GM18861 (cell line): ENCODE results near the gene STN1.

Experiments used
- ATAC-seq: cut with Tn5 transposase; IDR thresholded peaks from one replicate; pipeline ENCODE4 v1.9.1; 2021; ENCODE audit not compliant: unreplicated experiment

The STN1 gene

GRCh38 chr10:103895411-103896186, 22.4 kb downstream of the STN1 start:
- no peak for ATAC-seq

GRCh38 chr10:103894441-103894864, 23.5 kb downstream of the STN1 start:
- ATAC-seq, result no peak

GRCh38 chr10:103893817-103894216, 24.2 kb downstream of the STN1 start:
- ATAC-seq, result no peak

- no peak for ATAC-seq
These were observed 25.8 kb downstream of the STN1 start for GRCh38 chr10:103892181-103892580.

GRCh38 chr10:103890688-103891087, 27.3 kb downstream of the STN1 start:
- no peak for ATAC-seq

GRCh38 chr10:103890194-103890658, 27.8 kb downstream of the STN1 start:
- ATAC-seq, result no peak

GRCh38 chr10:103889121-103889720, 28.8 kb downstream of the STN1 start:
- ATAC-seq, result no peak

- peak; percentile 49 for ATAC-seq
These were observed 29.7 kb downstream of the STN1 start for GRCh38 chr10:103888113-103888841.

- no peak for ATAC-seq
These were observed 32.4 kb downstream of the STN1 start for GRCh38 chr10:103885617-103886016.

- no peak for ATAC-seq
These were observed 33.3 kb downstream of the STN1 start for GRCh38 chr10:103884681-103885139.

GRCh38 chr10:103882285-103883007, 35.5 kb downstream of the STN1 start:
- ATAC-seq, result no peak

GRCh38 chr10:103881416-103882284, 36.3 kb downstream of the STN1 start:
- no peak for ATAC-seq

GRCh38 chr10:103879831-103880230, 38.2 kb downstream of the STN1 start:
- no peak for ATAC-seq

- no peak for ATAC-seq
These were observed 38.6 kb downstream of the STN1 start for GRCh38 chr10:103879409-103879808.

GRCh38 chr10:103877861-103878260, 40.1 kb downstream of the STN1 start:
- no peak for ATAC-seq

- no peak for ATAC-seq
These were observed 41.8 kb downstream of the STN1 start for GRCh38 chr10:103876155-103876554.

- no peak for ATAC-seq
These were observed 43.3 kb downstream of the STN1 start for GRCh38 chr10:103874730-103875129.

- no peak for ATAC-seq
These were observed 45.6 kb downstream of the STN1 start for GRCh38 chr10:103872137-103872931.

- ATAC-seq, result no peak
These were observed 47.0 kb downstream of the STN1 start for GRCh38 chr10:103871006-103871405.
